Uterus (tissue), 4 donors: ENCODE data around the gene DMPK. TPM values are rescaled to one million over a fixed set of nuclear protein-coding genes. Genes with fewer than 3 reads are reported as not detected.

Source experiments
- DNase-seq, 2 donors: peaks; one replicate each; pipeline ENCODE4 v3.0.0-alpha.2; 2019 to 2020
- H3K27ac ChIP-seq, 2 donors: fragments of 200-600 bp; sonication (generic); 1 replicate in 1 of 2; 2 replicates in 1 of 2; pipeline ENCODE4 v1.5.1; 2016 to 2018
- H3K27me3 ChIP-seq, 2 donors: fragments of 200-600 bp; sonication (generic); one replicate each; pipeline ENCODE4 v1.5.1; 2018 to 2019; ENCODE audit warnings: control low read depth in 1 of 2
- H3K36me3 ChIP-seq, 2 donors: fragments of 200-600 bp; sonication (generic); one replicate each; pipeline ENCODE4 v1.5.1; 2019; ENCODE audit warnings: control low read depth in 1 of 2
- H3K4me1 ChIP-seq, 2 donors: fragments of 200-600 bp; sonication (generic); one replicate each; pipeline ENCODE4 v1.5.1; 2018 to 2019; ENCODE audit warnings: control low read depth in 1 of 2
- H3K4me3 ChIP-seq, 2 donors: fragments of 200-600 bp; sonication (generic); 1 replicate in 1 of 2; 2 replicates in 1 of 2; pipeline ENCODE4 v1.5.1; 2018 to 2019; ENCODE audit warnings: mild to moderate bottlenecking in 1 of 2
- H3K9me3 ChIP-seq, 2 donors: fragments of 200-600 bp; sonication (generic); one replicate each; pipeline ENCODE4 v1.5.1; 2019; ENCODE audit warnings: control low read depth in 1 of 2
- CTCF ChIP-seq, 4 experiments: fragments of 200-600 bp in 2 of 4; fragments of 450-650 bp in 2 of 4; sonication (generic) in 2 of 4; IDR thresholded peaks; one replicate each; pipeline ENCODE4 v1.5.1; 2016 to 2019; ENCODE audit warnings: antibody characterized with exemption in 4 of 4, mild to moderate bottlenecking in 2 of 4, moderate library complexity in 1 of 4
- POLR2A ChIP-seq, 2 donors: fragments of 450-650 bp; IDR thresholded peaks; one replicate each; pipeline ENCODE4 v1.6.1; 2016; ENCODE audit warnings: antibody characterized with exemption in 2 of 2, mild to moderate bottlenecking in 1 of 2, moderate library complexity in 1 of 2
- intact Hi-C: fragments of 100-400 bp; cut with DNase I; formaldehyde crosslinking; loops from one replicate; pipeline ENCODE4 v1.15.1; 2023; ENCODE audit warnings: low total_unique reads
- total RNA-seq, 4 donors: library from RNA; depleted of rRNA in 3 of 4; stranded (reverse); fragments of >200 nt in 3 of 4; gene quantifications; one replicate each; pipeline versions ENCODE4 v1.1.0 to v1.2.4, GENCODE V29; 2014 to 2023
- donor health status: DM: yes; HTN: yes; CAD: no.

Gene DMPK
- 100 to 1,000 TPM in 1 of 4 donors, 10 to 100 TPM in 3; 15.3 to 211 (median 43.8) TPM for total RNA-seq

- TF ChIP-seq CTCF (IDR thresholded peaks at IDR 0.05) = no peak
- TF ChIP-seq POLR2A (IDR thresholded peaks at IDR 0.05) = no peak
- H3K27me3 ChIP-seq = no peaks in the 10 kb centered on the region
- no peaks in the 10 kb centered on the region for H3K36me3 ChIP-seq
- peak within 1 kb of the TSS; percentile 93 to 97 for H3K27ac ChIP-seq
- no peaks in the 10 kb centered on the region for H3K9me3 ChIP-seq
- DNase-seq = peak; percentile 54 to 56
- H3K4me1 ChIP-seq = peaks cover 6 to 17% of the 10 kb centered on the region in 2 donors
- H3K4me3 ChIP-seq = peak within 1 kb of the TSS; percentile 48 to 78
- intact Hi-C loops = no loop called here
Measured at GRCh38 chr19:45782162-45782691, at the start of gene DMPK. Gene DMPK (minus strand): TSS chr19:45782490. CDS start chr19:45782352, 138 bp downstream.

- Histone ChIP-seq H3K27me3 (no peaks in the 10 kb centered on the region), H3K4me3 (no peak overlapping the region), H3K36me3 (no peaks in the 10 kb centered on the region), H3K4me1 (no peaks in the 10 kb centered on the region), H3K27ac (no peak overlapping the region), H3K9me3 (no peaks in the 10 kb centered on the region)
- intact Hi-C loops = no loop called here
- DNase-seq = no peak
- TF ChIP-seq CTCF (IDR thresholded peaks at IDR 0.05) (no peak), POLR2A (IDR thresholded peaks at IDR 0.05) (no peak)
Measured at GRCh38 chr19:45828945-45829344, 46.7 kb upstream of the DMPK start.

GRCh38 chr19:45828523-45828922 lies 46.2 kb upstream of the DMPK start:
- H3K4me1 ChIP-seq = no peaks in the 10 kb centered on the region
- TF ChIP-seq CTCF (IDR thresholded peaks at IDR 0.05) (no peak), POLR2A (IDR thresholded peaks at IDR 0.05) (no peak)
- H3K4me3 ChIP-seq = no peak overlapping the region
- H3K27ac ChIP-seq = no peak overlapping the region
- no peak for DNase-seq
- H3K27me3 ChIP-seq = no peaks in the 10 kb centered on the region
- intact Hi-C loops = no loop called here
- H3K36me3 ChIP-seq = no peaks in the 10 kb centered on the region
- H3K9me3 ChIP-seq = no peaks in the 10 kb centered on the region

- Histone ChIP-seq H3K4me1 (no peaks in the 10 kb centered on the region), H3K27ac (no peak overlapping the region), H3K9me3 (no peaks in the 10 kb centered on the region), H3K27me3 (no peaks in the 10 kb centered on the region), H3K36me3 (no peaks in the 10 kb centered on the region), H3K4me3 (no peak overlapping the region)
- TF ChIP-seq CTCF (IDR thresholded peaks at IDR 0.05) (no peak), POLR2A (IDR thresholded peaks at IDR 0.05) (no peak)
- DNase-seq = no peak
- intact Hi-C loops = no loop called here
Measured at GRCh38 chr19:45827459-45828093, 45.3 kb upstream of the DMPK start.

GRCh38 chr19:45826934-45827333 lies 44.6 kb upstream of the DMPK start:
- TF ChIP-seq POLR2A (IDR thresholded peaks at IDR 0.05) (no peak), CTCF (IDR thresholded peaks at IDR 0.05) (no peak)
- Histone ChIP-seq H3K4me1 (no peaks in the 10 kb centered on the region), H3K9me3 (no peaks in the 10 kb centered on the region), H3K27me3 (no peaks in the 10 kb centered on the region), H3K36me3 (no peaks in the 10 kb centered on the region), H3K4me3 (no peak overlapping the region), H3K27ac (no peak overlapping the region)
- intact Hi-C loops = no loop called here
- no peak for DNase-seq
